Measurements from ENCODE around the gene SNRNP48. TPM values are rescaled to one million over a fixed set of nuclear protein-coding genes. Genes with fewer than 3 reads are reported as not detected.
A peak's percentile ranks its signal among the peaks of the same experiment; 100 is the strongest.

The SNRNP48 gene
- total and polyA plus RNA-seq, 3 experiments from 2014 or later = 11.2 to 15.0 (median 14.6) TPM

- CTCF ChIA-PET = no interaction called here
- no peak overlapping the region for H3K27ac Mint-ChIP-seq
- H3K36me3 Mint-ChIP-seq = no peaks in the 10 kb centered on the region
- Histone ChIP-seq H3K27ac (ENCODE audit: low read depth, low read length) (no peak overlapping the region), H3K4me3 (ENCODE audit: low read length) (no peak overlapping the region), H3K36me3 (ENCODE audit: insufficient read depth, low read length) (no peaks in the 10 kb centered on the region), H3K4me1 (ENCODE audit: insufficient read depth, low read length) (no peaks in the 10 kb centered on the region), H3K27me3 (ENCODE audit: insufficient read depth, low read length, poor library complexity, severe bottlenecking) (no peaks in the 10 kb centered on the region), H3K9me3 (ENCODE audit: low read length) (no peaks in the 10 kb centered on the region)
- no peak overlapping the region for H3K4me3 Mint-ChIP-seq
- DNase-seq = no peak
- POLR2A ChIA-PET = no interaction called here
- peaks cover 2 to 5% (median 4%) of the 10 kb centered on the region in 3 donors for H3K4me1 Mint-ChIP-seq
- H3K27me3 Mint-ChIP-seq = peaks cover 5 to 6% of the 10 kb centered on the region in 2 donors
- H3K9me3 Mint-ChIP-seq = no peaks in the 10 kb centered on the region
Observed at GRCh38 chr6:7642791-7643190, 52.8 kb downstream of the SNRNP48 start.

GRCh38 chr6:7644417-7644816, 54.4 kb downstream of the SNRNP48 start:
- no peaks in the 10 kb centered on the region for H3K9me3 ChIP-seq (ENCODE audit: low read length)
- H3K36me3 ChIP-seq (ENCODE audit: insufficient read depth, low read length) = no peaks in the 10 kb centered on the region
- H3K27ac ChIP-seq (ENCODE audit: low read depth, low read length) = no peak overlapping the region
- no peak for DNase-seq
- Mint-ChIP-seq H3K36me3 (no peaks in the 10 kb centered on the region), H3K4me3 (no peak overlapping the region), H3K27me3 (peaks cover 5 to 6% of the 10 kb centered on the region in 2 donors), H3K4me1 (peaks cover 2 to 9% (median 6%) of the 10 kb centered on the region in 3 donors), H3K27ac (no peak overlapping the region), H3K9me3 (no peaks in the 10 kb centered on the region)
- no peaks in the 10 kb centered on the region for H3K4me1 ChIP-seq (ENCODE audit: insufficient read depth, low read length)
- ChIA-PET CTCF (no interaction called here), POLR2A (no interaction called here)
- H3K4me3 ChIP-seq (ENCODE audit: low read length) = no peak overlapping the region
- no peaks in the 10 kb centered on the region for H3K27me3 ChIP-seq (ENCODE audit: insufficient read depth, low read length, poor library complexity, severe bottlenecking)

- H3K27ac ChIP-seq (ENCODE audit: low read depth, low read length) = no peak overlapping the region
- H3K36me3 ChIP-seq (ENCODE audit: insufficient read depth, low read length) = no peaks in the 10 kb centered on the region
- Mint-ChIP-seq H3K27me3 (peaks cover 6 to 8% of the 10 kb centered on the region in 2 donors), H3K9me3 (no peaks in the 10 kb centered on the region), H3K4me3 (no peak overlapping the region), H3K4me1 (peaks cover 2 to 9% (median 6%) of the 10 kb centered on the region in 3 donors), H3K36me3 (no peaks in the 10 kb centered on the region), H3K27ac (no peak overlapping the region)
- no peaks in the 10 kb centered on the region for H3K27me3 ChIP-seq (ENCODE audit: insufficient read depth, low read length, poor library complexity, severe bottlenecking)
- no peak overlapping the region for H3K4me3 ChIP-seq (ENCODE audit: low read length)
- ChIA-PET CTCF (no interaction called here), POLR2A (no interaction called here)
- no peaks in the 10 kb centered on the region for H3K4me1 ChIP-seq (ENCODE audit: insufficient read depth, low read length)
- no peak for DNase-seq
- H3K9me3 ChIP-seq (ENCODE audit: low read length) = no peaks in the 10 kb centered on the region
Observed at GRCh38 chr6:7646394-7646793, 56.4 kb downstream of the SNRNP48 start.

- H3K27me3 Mint-ChIP-seq = peaks cover 7 to 12% of the 10 kb centered on the region in 2 donors
- H3K9me3 ChIP-seq (ENCODE audit: low read length) = no peaks in the 10 kb centered on the region
- H3K4me1 ChIP-seq (ENCODE audit: insufficient read depth, low read length) = no peaks in the 10 kb centered on the region
- DNase-seq = no peak
- no peak overlapping the region for H3K27ac ChIP-seq (ENCODE audit: low read depth, low read length)
- H3K36me3 Mint-ChIP-seq = no peaks in the 10 kb centered on the region
- CTCF ChIA-PET = no interaction called here
- H3K27ac Mint-ChIP-seq = peak overlapping the region in 2 of 8 donors; percentile 6 to 35
- peaks cover 2 to 9% (median 6%) of the 10 kb centered on the region in 3 donors for H3K4me1 Mint-ChIP-seq
- POLR2A ChIA-PET = no interaction called here
- no peaks in the 10 kb centered on the region for H3K36me3 ChIP-seq (ENCODE audit: insufficient read depth, low read length)
- H3K9me3 Mint-ChIP-seq = no peaks in the 10 kb centered on the region
- H3K4me3 Mint-ChIP-seq = no peak overlapping the region
- H3K4me3 ChIP-seq (ENCODE audit: low read length) = no peak overlapping the region
- no peaks in the 10 kb centered on the region for H3K27me3 ChIP-seq (ENCODE audit: insufficient read depth, low read length, poor library complexity, severe bottlenecking)
Observed at GRCh38 chr6:7647504-7647903, 57.5 kb downstream of the SNRNP48 start.

- ChIA-PET CTCF (no interaction called here), POLR2A (no interaction called here)
- H3K27ac Mint-ChIP-seq = no peak overlapping the region
- peaks cover 2 to 9% (median 6%) of the 10 kb centered on the region in 3 donors for H3K4me1 Mint-ChIP-seq
- Histone ChIP-seq H3K27me3 (ENCODE audit: insufficient read depth, low read length, poor library complexity, severe bottlenecking) (no peaks in the 10 kb centered on the region), H3K9me3 (ENCODE audit: low read length) (no peaks in the 10 kb centered on the region), H3K4me1 (ENCODE audit: insufficient read depth, low read length) (no peaks in the 10 kb centered on the region), H3K4me3 (ENCODE audit: low read length) (no peak overlapping the region), H3K27ac (ENCODE audit: low read depth, low read length) (no peak overlapping the region), H3K36me3 (ENCODE audit: insufficient read depth, low read length) (no peaks in the 10 kb centered on the region)
- H3K36me3 Mint-ChIP-seq = no peaks in the 10 kb centered on the region
- no peak overlapping the region for H3K4me3 Mint-ChIP-seq
- peaks cover 10 to 18% of the 10 kb centered on the region in 2 donors for H3K27me3 Mint-ChIP-seq
- DNase-seq = no peak
- peaks cover 0 to 1% (median 0%) of the 10 kb centered on the region in 5 donors for H3K9me3 Mint-ChIP-seq
Observed at GRCh38 chr6:7649037-7649810, 59.2 kb downstream of the SNRNP48 start.

- no peak overlapping the region for H3K27ac ChIP-seq (ENCODE audit: low read depth, low read length)
- H3K27ac Mint-ChIP-seq = no peak overlapping the region
- H3K9me3 Mint-ChIP-seq = peaks cover 0 to 1% (median 0%) of the 10 kb centered on the region in 5 donors
- ChIA-PET POLR2A (no interaction called here), CTCF (no interaction called here)
- no peak for DNase-seq
- no peaks in the 10 kb centered on the region for H3K36me3 ChIP-seq (ENCODE audit: insufficient read depth, low read length)
- no peak overlapping the region for H3K4me3 Mint-ChIP-seq
- no peaks in the 10 kb centered on the region for H3K9me3 ChIP-seq (ENCODE audit: low read length)
- no peaks in the 10 kb centered on the region for H3K4me1 ChIP-seq (ENCODE audit: insufficient read depth, low read length)
- peaks cover 13 to 22% of the 10 kb centered on the region in 2 donors for H3K27me3 Mint-ChIP-seq
- peaks cover 2 to 9% (median 6%) of the 10 kb centered on the region in 3 donors for H3K4me1 Mint-ChIP-seq
- no peak overlapping the region for H3K4me3 ChIP-seq (ENCODE audit: low read length)
- H3K36me3 Mint-ChIP-seq = no peaks in the 10 kb centered on the region
- no peaks in the 10 kb centered on the region for H3K27me3 ChIP-seq (ENCODE audit: insufficient read depth, low read length, poor library complexity, severe bottlenecking)
Observed at GRCh38 chr6:7650878-7651277, 60.9 kb downstream of the SNRNP48 start.

- Mint-ChIP-seq H3K4me1 (peaks cover 0 to 2% (median under 1%) of the 10 kb centered on the region in 3 donors), H3K9me3 (peaks cover 0 to 1% (median 0%) of the 10 kb centered on the region in 5 donors), H3K4me3 (no peak overlapping the region), H3K27ac (no peak overlapping the region), H3K36me3 (no peaks in the 10 kb centered on the region), H3K27me3 (peaks cover 22% of the 10 kb centered on the region in 2 donors)
- no peaks in the 10 kb centered on the region for H3K36me3 ChIP-seq (ENCODE audit: insufficient read depth, low read length)
- POLR2A ChIA-PET = interaction anchor here (0.6 kb wide), 1 partner anchor 253 kb away, joined by 7 read pairs; no protein-coding TSS in a partner anchor
- CTCF ChIA-PET = no interaction called here
- H3K4me3 ChIP-seq (ENCODE audit: low read length) = no peak overlapping the region
- no peaks in the 10 kb centered on the region for H3K27me3 ChIP-seq (ENCODE audit: insufficient read depth, low read length, poor library complexity, severe bottlenecking)
- H3K9me3 ChIP-seq (ENCODE audit: low read length) = no peaks in the 10 kb centered on the region
- no peak overlapping the region for H3K27ac ChIP-seq (ENCODE audit: low read depth, low read length)
- no peak for DNase-seq
- H3K4me1 ChIP-seq (ENCODE audit: insufficient read depth, low read length) = no peaks in the 10 kb centered on the region
Observed at GRCh38 chr6:7652957-7653356, 63.0 kb downstream of the SNRNP48 start.

GRCh38 chr6:7656355-7656754, 66.4 kb downstream of the SNRNP48 start:
- ChIA-PET POLR2A (no interaction called here), CTCF (no interaction called here)
- H3K9me3 ChIP-seq (ENCODE audit: low read length) = no peaks in the 10 kb centered on the region
- H3K27ac Mint-ChIP-seq = no peak overlapping the region
- H3K9me3 Mint-ChIP-seq = peaks cover 0 to 1% (median 0%) of the 10 kb centered on the region in 5 donors
- DNase-seq = no peak
- no peaks in the 10 kb centered on the region for H3K36me3 Mint-ChIP-seq
- no peak overlapping the region for H3K4me3 ChIP-seq (ENCODE audit: low read length)
- H3K4me1 ChIP-seq (ENCODE audit: insufficient read depth, low read length) = no peaks in the 10 kb centered on the region
- no peaks in the 10 kb centered on the region for H3K4me1 Mint-ChIP-seq
- no peaks in the 10 kb centered on the region for H3K27me3 ChIP-seq (ENCODE audit: insufficient read depth, low read length, poor library complexity, severe bottlenecking)
- peaks cover 32 to 41% of the 10 kb centered on the region in 2 donors for H3K27me3 Mint-ChIP-seq
- no peaks in the 10 kb centered on the region for H3K36me3 ChIP-seq (ENCODE audit: insufficient read depth, low read length)
- H3K4me3 Mint-ChIP-seq = no peak overlapping the region
- H3K27ac ChIP-seq (ENCODE audit: low read depth, low read length) = no peak overlapping the region
